Measurements from ENCODE around the gene TMEM43. TPM values are rescaled to one million over a fixed set of nuclear protein-coding genes. Genes with fewer than 3 reads are reported as not detected.

The TMEM43 gene
- polyA plus RNA-seq, 1 donor (not counting 4 experiments of a cell fraction or from before 2014, with no cell fraction given) = 111 TPM

DNA sequence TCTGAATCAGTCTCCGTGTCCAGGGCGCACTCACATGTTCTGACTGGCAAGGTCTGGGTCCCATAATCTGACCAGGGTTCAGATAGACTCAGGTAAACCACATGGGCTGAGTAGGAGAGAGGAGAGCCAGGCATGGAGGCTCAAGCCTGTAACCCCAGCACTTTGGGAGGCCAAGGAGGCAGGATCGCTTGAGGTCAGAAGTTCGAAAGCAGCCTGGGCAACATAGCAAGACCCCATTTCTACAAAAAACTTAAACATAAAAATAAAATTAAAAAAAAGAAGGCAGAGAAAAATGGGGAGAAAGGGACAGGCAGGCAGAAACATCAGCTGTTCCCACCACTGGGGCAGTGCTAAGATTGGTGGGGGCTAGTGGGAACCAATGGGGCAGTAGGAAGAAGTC lies 5.4 kb downstream of the TMEM43 start:
- H3K27me3 ChIP-seq (ENCODE audit: control insufficient read depth, extremely low read depth, insufficient read depth, low read length) = no peaks in the 10 kb centered on the region
- dilution Hi-C loops (cut with MboI; ENCODE audit: extremely low pct_ligation_motif_present, low sequenced_read_pairs) = no loop called here
- H3K4me3 ChIP-seq (ENCODE audit: control insufficient read depth in 2 of 3, extremely low read depth in 1 of 3, insufficient read depth in 2 of 3, low read depth in 1 of 3, low read length in 3 of 3) = no peak overlapping the region
- H3K9me3 ChIP-seq (ENCODE audit: control insufficient read depth, low read depth, low read length) = no peaks in the 10 kb centered on the region
- peaks cover 47% of the 10 kb centered on the region for H3K79me2 ChIP-seq (ENCODE audit: control insufficient read depth, insufficient read depth, low read length)
- H3K4me1 ChIP-seq (ENCODE audit: control insufficient read depth, extremely low read depth, insufficient read depth, low read length) = peaks cover 40% of the 10 kb centered on the region
- peaks cover 25% of the 10 kb centered on the region for H4K20me1 ChIP-seq (ENCODE audit: control insufficient read depth, extremely low read depth, insufficient read depth, low read length)
- TF ChIP-seq CTCF (optimal IDR thresholded peaks at IDR 0.05 in 1 of 3, IDR thresholded peaks at IDR 0.05 in 1 of 3, conservative IDR thresholded peaks at IDR 0.05 in 1 of 3; ENCODE audit: extremely low read depth in 1 of 3, insufficient read depth in 2 of 3, low read length in 3 of 3) = no peak
- H2AFZ ChIP-seq (ENCODE audit: control insufficient read depth, low read length) = no peak overlapping the region
- no peak for FAIRE-seq
- no peak overlapping the region for H3K9ac ChIP-seq (ENCODE audit: control insufficient read depth, extremely low read depth, insufficient read depth, low read length)
- H3K36me3 ChIP-seq (ENCODE audit: control insufficient read depth in 2 of 2, extremely low read depth in 1 of 2, insufficient read depth in 2 of 2, low read length in 2 of 2) = peaks cover 59 to 74% of the 10 kb centered on the region in 2 experiments
- no peak overlapping the region for H3K4me2 ChIP-seq (ENCODE audit: control insufficient read depth, extremely low read depth, insufficient read depth, low read depth, low read length)
- H3K27ac ChIP-seq (ENCODE audit: control insufficient read depth, insufficient read depth, low read length) = no peak overlapping the region
- no peaks in the 10 kb centered on the region for H3K9me1 ChIP-seq (ENCODE audit: control insufficient read depth, extremely low read depth, insufficient read depth, low read length)
- no peak for DNase-seq (ENCODE audit: low read depth, low spot score)

GRCh38 chr3:14130707-14131106 lies 5.9 kb downstream of the TMEM43 start:
- peaks cover 40% of the 10 kb centered on the region for H3K4me1 ChIP-seq (ENCODE audit: control insufficient read depth, extremely low read depth, insufficient read depth, low read length)
- peaks cover 25% of the 10 kb centered on the region for H4K20me1 ChIP-seq (ENCODE audit: control insufficient read depth, extremely low read depth, insufficient read depth, low read length)
- H3K79me2 ChIP-seq (ENCODE audit: control insufficient read depth, insufficient read depth, low read length) = peaks cover 43% of the 10 kb centered on the region
- H3K4me2 ChIP-seq (ENCODE audit: control insufficient read depth, extremely low read depth, insufficient read depth, low read depth, low read length) = no peak overlapping the region
- peaks cover 64 to 78% of the 10 kb centered on the region in 2 experiments for H3K36me3 ChIP-seq (ENCODE audit: control insufficient read depth in 2 of 2, extremely low read depth in 1 of 2, insufficient read depth in 2 of 2, low read length in 2 of 2)
- no peak overlapping the region for H3K4me3 ChIP-seq (ENCODE audit: control insufficient read depth in 2 of 3, extremely low read depth in 1 of 3, insufficient read depth in 2 of 3, low read depth in 1 of 3, low read length in 3 of 3)
- H3K9me3 ChIP-seq (ENCODE audit: control insufficient read depth, low read depth, low read length) = no peaks in the 10 kb centered on the region
- H3K9me1 ChIP-seq (ENCODE audit: control insufficient read depth, extremely low read depth, insufficient read depth, low read length) = no peaks in the 10 kb centered on the region
- H2AFZ ChIP-seq (ENCODE audit: control insufficient read depth, low read length) = no peak overlapping the region
- no peak overlapping the region for H3K9ac ChIP-seq (ENCODE audit: control insufficient read depth, extremely low read depth, insufficient read depth, low read length)
- no peaks in the 10 kb centered on the region for H3K27me3 ChIP-seq (ENCODE audit: control insufficient read depth, extremely low read depth, insufficient read depth, low read length)
- DNase-seq (ENCODE audit: low read depth, low spot score) = no peak
- H3K27ac ChIP-seq (ENCODE audit: control insufficient read depth, insufficient read depth, low read length) = no peak overlapping the region
- TF ChIP-seq CTCF (optimal IDR thresholded peaks at IDR 0.05 in 1 of 3, IDR thresholded peaks at IDR 0.05 in 1 of 3, conservative IDR thresholded peaks at IDR 0.05 in 1 of 3; ENCODE audit: extremely low read depth in 1 of 3, insufficient read depth in 2 of 3, low read length in 3 of 3) (no peak), EZH2 (IDR thresholded peaks at IDR 0.05; ENCODE audit: low read length) (no peak)
- dilution Hi-C loops (cut with MboI; ENCODE audit: extremely low pct_ligation_motif_present, low sequenced_read_pairs) = no loop called here
- no peak for FAIRE-seq

Measured in keratinocyte (primary cell).